GM19328 (cell line): ENCODE measurements around the gene LEPROT.

Experiments
- ATAC-seq: cut with Tn5 transposase; IDR thresholded peaks from one replicate; pipeline ENCODE4 v1.9.1; 2021; ENCODE audit warnings: mild to moderate bottlenecking, moderate library complexity; ENCODE audit not compliant: unreplicated experiment

The LEPROT gene

DNA sequence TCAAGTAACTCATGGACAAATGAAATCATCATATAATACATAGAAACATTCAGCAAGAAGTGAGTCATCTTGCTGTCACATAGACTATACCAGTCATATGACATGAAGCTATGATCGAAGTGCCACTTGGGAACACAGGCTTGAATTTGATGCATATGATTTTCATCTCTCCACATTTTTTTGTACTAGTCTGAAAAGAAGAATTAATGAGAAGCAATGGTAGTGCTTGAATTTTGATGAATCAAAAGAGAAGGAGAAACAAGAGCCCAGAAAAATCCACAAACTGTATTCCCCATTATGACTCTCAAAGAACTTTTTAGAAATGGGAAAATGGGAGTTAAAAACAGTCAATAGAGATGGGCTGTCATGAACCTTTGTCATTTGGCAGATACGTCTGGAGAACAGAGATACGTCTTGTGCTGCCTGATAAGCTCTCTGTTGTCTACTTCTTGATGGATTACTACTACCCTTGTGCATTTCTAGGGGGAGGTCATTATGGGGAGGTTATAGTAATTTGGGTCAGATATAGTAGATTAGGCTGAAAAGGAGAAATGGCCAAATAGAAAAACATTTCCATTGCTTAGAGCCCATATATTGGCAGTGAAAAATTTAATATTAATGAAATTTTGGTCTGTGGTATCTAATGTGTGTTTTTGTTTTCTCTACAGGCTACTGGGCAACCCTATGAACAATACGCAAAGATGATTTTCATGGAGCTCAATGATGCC is 8.0 kb upstream of the LEPROT start:
- no peak for ATAC-seq

DNA sequence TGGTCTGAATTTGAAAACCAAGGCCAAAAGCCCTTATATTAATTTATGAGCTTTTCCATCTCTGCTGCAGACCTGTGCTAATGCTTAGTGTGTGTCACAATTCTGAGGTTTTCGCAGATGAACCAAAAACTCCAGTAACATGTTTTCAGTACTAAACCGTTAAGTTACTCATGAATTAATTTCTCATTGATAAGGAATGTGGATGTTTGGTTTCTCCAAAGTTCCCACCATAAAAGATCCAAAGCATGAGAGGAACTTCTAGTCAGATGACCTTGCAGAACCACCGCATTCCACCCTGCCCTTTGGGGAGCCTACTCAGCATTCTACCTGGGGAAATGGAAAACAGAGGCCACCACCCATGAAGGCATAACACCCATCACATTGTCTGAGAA is 7.5 kb upstream of the LEPROT start:
- ATAC-seq, result no peak

DNA sequence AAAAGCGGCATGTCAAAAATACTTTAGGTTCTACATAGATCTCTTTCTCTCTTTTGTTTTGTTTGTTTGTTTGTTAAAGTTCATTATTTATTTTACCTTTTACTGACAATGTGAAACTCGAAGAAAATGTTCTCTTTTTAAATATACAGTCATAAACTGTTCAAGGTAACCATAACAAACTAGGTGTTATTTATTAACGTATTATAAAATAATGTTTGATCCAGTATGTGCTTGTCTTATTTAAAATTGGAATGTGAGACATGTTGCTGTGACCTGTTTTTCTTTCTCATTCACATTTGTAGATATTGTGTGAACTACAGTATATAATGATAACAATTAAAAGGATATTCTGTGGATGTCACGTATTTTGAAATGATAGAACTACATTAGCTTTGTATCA is 5.9 kb upstream of the LEPROT start:
- no peak for ATAC-seq

DNA sequence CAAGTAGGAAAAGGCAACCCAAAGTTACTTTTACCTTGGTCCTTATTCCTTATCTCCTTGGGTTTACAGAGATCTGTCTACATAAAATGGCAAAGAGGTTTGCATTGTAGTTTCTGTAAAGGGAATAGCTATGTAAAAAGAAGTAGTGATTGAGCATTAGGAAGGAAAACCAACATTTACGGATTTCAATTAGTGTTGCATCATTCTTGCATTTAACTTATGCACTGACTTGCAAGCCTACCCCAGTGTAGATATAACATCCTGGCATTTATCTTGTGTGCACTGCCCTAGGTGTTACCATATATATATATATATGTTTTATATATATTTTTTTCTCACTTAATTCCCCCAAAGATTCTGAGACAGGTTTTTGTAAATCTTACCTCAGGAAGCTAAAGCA is 3.7 kb upstream of the LEPROT start:
- ATAC-seq, result no peak

DNA sequence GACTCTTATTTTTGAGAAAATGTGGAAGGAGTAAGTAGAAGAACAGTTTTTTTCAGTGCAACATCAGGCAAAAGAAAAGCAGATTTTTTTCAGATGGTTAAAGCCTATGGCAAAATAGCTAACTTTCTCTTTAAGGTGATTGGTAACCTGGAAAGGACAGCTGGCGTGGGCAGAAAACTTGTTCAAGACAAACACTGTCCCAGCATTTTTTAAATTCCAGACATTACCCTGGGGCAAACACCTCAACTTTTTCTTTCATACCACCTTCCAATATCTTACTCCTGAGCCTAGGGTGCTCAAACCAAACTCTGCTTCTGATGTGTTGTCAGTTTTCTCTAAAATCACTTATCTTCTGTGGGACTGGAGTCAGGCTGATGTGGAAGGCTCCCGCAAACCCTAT is 2.7 kb upstream of the LEPROT start:
- ATAC-seq, result no peak

DNA sequence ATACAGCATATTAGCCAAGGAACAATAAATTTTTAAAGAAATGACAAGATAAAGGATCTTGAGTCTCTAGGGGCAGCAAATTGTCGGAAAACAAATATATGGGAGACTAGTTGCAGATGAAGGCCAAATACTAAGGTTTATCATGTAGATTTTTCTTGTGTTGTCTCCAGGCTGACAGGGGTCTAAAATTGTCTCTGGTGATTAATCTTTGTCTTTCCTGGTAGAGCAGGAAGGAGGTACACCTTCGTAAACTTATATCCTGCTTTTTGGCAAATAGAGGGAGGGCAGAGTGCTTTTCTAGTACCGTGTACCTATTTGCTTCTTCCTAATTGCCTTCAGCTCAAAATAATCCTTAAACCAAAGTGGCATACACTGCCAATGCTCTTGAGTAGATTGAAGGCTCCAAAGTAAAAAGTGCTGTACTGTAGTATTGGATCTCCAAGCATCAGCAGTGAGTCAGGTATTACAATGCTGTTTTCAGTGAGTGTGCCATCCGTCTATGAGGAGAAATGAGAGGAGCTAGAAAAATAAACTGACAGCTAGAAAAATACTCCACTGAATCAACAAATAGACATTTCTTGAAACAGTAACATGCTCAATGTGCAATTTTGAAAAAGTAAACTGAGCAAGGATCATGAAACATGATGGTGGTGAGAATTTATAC is 1.8 kb upstream of the LEPROT start:
- no peak for ATAC-seq

DNA sequence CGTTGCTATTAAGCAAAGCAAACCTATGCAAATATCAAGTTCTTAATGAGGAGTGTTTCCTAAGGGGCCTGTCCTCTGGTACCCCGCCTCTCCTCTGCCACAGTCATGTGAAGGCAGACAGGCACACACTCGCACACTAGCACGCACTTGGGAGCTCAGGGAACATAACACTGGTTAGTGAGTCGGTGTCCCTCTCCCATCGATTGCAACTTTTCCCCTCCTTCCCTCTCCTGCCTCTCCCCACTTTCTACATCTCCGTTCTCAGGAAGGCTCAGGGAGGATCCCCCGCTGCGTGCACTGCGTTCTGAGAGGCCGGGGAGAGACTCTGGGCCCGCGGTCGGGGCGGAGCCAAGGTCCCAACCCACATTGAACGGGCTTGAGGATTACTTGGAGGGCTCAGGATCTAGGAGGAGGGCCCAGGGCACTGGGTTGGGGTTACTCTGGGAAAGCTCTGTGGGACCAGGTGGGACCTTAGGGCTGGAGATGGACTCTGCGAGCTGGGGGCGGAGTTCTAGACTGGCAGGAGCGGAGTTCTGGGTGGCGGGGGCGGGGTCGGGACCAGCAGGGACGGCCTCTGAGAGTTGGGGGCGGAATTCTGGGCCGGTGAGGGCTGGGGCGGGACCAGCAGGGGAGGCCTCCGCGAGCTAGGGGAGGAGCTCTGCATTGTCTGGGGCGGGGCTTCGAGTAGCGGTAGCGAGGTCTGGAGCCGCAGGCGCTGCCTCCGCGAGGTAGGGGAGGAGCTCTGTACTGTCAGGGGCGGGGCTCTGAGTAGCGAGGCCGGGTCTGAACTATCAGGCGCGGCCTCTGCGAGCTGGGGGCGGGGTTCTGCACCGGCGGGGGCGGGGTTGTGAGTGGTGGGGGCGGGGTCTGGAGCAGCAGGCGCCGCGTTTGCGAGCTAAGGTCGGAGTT is 533 bp upstream of the LEPROT start:
- ATAC-seq, result peak; percentile 94

DNA sequence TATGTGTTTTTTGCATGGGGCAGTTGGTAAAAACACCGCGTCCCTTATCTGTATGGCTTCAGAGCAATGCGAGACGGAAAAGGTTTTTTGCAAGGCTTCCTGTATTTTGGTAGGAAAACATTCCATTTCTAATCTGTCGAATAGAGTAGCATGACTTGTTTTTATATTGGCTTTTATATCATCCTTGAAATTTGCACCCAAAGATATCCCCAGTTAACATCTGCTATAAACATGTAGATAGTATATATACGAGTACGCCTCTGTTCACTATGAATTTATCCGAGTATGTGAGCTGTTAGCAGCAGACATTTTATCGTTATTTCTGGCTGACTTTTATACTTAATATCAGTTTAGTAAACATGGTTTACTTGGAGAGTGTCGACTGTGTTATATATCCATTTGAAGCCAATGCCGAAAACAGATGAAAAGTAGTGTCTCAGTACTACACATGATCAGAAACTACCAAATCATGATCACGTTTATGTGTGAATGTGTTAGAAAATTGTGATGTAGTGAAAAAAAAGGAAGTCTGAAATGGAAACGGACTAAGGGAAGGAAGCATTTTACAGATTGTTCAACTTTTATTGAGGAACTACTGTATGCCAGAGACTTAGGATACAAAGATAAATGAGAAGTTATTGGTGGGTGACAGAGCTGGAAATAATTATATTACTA is 1.0 kb downstream of the LEPROT start:
- no peak for ATAC-seq

DNA sequence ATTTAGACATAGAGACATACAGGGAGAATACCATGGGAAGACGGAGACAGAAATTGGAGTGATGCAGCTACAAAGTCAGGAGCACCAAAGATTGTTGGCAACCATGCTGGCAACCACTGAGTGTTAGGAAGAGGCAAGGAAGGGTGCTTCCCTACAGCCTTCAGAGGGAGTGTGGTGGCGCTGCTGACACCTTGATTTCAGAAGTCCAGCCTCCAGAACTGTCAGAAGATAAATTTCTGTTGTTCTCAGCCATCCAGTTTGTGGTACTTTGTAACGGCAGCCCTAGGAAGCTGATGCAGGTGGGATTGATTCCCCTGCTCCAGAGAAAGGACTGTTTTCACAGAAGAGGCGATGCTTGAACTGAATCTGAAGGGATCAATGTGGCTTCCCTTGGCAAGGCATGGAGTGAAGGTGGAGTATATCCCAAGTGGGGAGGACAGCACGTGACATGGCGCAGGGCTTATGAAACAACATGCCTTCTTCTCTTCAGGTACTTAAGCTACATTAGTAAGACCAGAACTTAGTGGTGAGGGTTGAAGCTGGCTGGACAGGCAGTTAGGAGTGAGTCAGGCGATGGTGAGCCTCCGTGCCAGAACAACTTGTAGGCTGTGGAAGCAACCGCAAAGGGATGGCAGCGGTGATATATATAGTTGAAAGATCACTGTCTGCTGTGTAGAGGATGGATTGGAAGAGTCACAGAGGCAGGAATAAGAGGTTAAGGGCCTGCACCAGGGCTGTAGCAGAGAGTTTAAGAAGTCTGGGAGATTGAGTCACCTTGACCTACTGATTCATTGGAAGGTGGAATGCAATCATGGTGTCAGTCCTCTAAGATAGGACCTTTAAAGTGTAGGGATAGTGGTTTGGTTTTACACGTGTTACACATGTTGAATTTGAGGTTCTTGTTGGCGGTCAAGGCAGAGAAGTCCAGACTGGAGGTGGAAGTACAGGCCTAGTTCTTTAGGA is 2.1 kb downstream of the LEPROT start:
- ATAC-seq, result no peak

DNA sequence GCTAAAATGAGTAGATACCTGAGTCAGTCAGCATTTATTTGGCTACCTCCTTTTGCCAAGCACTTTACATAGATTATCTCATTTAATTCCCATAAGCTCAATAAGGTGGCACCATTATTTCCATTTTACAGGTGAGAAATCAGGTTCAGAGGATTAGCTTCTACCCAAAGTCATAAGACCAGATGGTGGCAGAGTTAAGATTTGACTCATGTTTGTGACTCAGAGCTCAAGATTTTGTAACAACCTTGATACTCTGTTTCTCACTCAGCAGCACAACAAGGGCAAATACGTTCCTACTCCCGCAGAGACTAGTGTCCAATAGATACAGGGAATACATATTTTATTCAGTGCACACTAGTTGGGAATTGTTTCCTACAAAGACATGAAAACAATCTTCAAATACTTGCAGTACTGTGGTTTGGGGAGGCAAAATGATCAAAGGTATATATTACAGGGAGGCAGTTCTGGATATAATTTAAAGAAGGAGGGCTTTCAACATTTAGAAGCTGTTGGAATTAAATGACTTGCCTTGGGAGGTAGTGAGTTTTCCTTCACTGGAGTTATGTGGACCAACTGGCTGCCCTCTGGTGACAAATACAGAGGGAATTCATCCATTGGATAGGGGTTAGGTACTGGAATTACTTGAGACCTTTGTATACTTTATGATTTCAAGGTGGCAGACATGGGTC is 3.6 kb downstream of the LEPROT start:
- ATAC-seq, result no peak

DNA sequence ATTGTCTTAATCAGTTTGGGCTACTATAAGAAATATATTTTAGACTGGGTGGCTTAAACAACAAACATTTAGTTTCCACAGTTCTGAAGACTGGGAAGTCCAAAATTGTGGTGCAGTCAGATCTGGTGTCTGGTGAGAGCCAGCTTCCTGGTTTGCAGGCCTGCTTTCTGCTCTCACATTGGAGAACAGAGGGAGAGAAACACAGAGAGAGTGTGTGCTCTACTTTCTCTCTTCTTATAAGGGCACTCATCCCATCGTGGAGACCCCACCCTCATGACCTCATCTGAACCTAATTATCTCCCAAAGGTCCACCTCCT is 4.1 kb downstream of the LEPROT start:
- ATAC-seq, result no peak

DNA sequence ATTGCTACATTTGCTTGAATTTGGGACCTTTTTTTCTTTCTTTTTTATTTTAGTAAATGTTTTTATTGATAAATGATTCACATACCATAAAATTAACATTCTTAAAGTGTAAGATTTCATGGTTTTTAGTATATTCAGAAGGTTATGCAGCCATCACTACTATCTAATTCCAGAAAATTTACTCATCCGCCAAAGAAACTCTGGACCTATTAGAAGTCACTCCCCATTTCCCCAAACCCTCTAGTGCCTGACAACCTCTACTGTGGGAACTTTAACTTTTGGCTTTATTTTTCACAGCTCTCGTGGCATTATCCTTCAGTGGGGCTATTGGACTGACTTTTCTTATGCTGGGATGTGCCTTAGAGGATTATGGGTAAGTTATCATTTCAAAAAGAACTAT is 4.5 kb downstream of the LEPROT start:
- no peak for ATAC-seq

DNA sequence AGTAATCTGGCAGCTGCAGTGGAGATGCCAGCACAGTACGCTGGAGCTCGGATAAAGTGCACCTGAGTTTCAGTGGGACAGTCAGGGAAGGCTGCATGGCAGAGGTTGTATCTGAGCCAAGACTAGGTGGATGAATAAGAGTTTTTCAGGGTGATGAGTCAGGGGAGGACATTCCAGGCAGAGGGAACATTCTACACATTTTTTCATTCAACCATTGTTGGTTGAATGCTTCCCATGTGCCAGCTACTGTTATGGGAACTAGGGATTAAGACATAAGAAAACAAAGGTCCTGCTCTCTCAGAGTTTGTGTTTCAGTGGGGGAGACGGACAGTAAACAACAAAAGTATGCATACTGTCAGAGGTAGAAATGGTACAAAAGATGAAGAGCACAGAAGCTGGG is 5.2 kb downstream of the LEPROT start:
- ATAC-seq, result no peak

DNA sequence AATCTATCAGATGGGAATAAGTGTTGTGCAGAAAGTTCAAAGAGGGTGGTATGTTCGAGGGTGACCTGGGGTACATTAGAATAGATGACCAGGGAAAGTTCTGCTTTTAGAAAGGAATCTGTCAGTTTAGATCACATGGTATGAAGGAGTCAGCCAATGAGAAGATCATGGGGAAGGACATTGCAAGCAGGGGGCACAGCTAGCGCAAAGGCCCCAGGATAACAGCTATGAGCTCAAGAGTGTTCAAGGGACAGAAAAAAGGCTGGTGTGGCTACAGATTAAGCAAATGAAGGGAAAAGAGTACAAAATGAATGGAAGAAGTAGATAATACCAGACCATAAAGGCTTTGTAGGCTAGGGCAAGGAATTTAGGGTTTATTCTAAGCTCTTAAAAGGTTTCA is 8.6 kb downstream of the LEPROT start:
- no peak for ATAC-seq

DNA sequence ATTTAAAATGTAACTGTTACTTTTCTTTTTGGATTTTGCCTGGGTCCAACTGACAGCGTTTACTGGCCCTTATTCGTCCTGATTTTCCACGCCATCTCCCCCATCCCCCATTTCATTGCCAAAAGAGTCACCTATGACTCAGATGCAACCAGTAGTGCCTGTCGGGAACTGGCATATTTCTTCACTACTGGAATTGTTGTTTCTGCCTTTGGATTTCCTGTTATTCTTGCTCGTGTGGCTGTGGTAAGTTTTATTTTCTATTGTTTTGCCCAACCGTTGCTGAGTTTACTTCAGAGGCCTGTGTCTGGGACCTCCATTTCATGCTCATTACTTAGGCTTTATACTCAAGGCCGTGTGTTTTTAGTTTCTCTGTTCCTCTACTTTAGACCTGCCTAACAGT is 9.3 kb downstream of the LEPROT start:
- no peak for ATAC-seq

DNA sequence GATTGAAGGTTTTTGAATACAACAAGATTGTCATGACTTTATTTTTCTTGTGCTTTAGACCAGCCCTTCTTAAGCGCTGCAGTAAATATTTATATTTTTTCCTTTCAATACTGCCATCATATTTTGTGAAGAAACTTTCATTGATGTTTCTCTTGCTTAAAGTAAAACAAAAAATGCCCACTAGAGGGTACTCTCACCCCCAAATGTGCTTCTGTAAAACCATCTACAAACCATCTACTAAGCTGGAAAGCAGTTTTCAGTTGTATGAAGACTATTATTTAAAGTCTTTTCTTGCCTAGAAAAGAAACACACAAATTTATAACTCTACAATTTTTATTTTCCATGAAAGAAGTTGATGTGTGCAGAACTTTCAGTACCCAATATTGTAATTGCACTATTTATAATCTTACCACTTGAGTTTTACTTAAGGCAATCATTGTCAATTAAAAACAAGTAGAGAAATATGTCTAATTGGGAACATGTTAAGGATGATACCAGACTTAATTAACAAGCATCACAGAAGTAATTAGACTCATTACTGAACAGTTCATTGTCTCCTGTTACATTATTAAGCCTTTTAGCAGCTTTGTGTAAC is 10.7 kb downstream of the LEPROT start:
- ATAC-seq, result no peak

DNA sequence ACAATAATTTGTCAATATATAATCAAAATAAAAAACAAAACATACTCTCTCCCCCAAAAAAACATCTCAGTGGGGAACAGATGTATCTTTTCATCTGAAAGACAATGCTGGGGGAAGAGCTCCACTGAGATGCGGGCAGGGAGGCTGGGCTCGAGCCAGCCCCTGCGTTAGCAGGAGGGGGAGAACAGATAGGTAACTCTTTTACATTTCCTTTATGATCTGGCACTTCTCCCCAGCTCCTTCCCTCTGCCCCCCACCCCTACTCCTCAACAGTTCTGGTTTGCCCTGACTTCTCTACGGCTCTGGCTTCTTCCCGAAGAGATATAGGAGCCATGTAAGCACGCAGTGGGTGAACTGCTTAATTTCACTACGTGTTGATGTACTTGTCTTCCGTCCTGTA is 12.4 kb downstream of the LEPROT start:
- ATAC-seq, result no peak

DNA sequence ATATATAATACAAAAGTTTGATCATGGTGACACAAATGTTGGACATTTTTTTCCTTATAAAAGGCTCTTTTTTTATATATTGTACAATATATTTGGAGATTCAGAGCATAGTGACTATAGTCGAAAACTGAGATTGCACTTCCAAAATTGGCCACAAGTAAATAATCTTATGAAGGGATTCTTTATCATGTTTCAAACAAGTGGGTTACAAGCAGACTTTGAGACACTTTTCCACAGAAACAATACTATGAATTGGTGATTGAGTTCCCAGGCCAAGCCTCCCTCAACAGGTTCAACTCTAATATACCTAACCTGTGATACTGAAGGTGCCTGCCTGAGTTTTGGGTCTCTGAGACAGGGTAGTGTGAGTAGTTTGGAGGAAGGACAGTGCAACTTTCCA is 13.8 kb downstream of the LEPROT start:
- no peak for ATAC-seq

DNA sequence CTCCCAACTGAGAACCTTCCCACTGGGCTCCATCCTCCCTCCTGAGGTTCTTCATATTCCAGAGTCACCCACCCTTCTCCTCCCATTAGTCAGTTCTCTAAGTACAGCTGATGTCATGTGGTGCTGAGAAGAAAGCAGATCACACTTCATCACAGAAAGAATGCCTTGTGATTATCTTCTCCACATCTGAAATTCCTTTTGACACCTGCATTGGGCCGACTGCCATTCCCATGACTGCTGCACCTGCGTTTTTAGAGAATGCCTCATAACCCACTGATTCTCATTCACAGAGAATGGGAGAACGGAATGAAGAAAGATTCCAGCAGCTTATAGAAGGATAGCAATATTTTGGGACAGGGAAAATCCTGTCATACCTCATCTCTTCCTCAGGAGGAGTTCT is 14.3 kb downstream of the LEPROT start:
- ATAC-seq, result no peak
